HepG2 (cell line): ENCODE measurements around the gene MLXIPL. TPM values are rescaled to one million over a fixed set of nuclear protein-coding genes. Genes with fewer than 3 reads are reported as not detected.
"Not testable (repeated sequence)": the region's sequence is repeated elsewhere in the genome, so short reads cannot be mapped to it uniquely, and the experiment has no call there.

Source experiments
- ATAC-seq: fragments of 200-7000 bp; cut with Tn5 transposase; 3 replicates; pipeline ENCODE4 v1.9.1; 2020; ENCODE audit warnings: mild to moderate bottlenecking, moderate library complexity
- BruUV-seq: library from RNA; stranded (reverse); fragments of 400-500 nt; replicated peaks from 2 replicates; lab custom pipeline; 2021; lab: Mats Ljungman, UMichigan
- CTCF ChIA-PET: fragments of 300-600 bp; formaldehyde crosslinking; extraction: SDS; loops from one replicate; lab custom pipeline; 2021; ENCODE audit warnings: low total read pairs, inconsistent platforms, low intra/inter-chr PET ratio; lab: Yijun Ruan, JAX
- POLR2A ChIA-PET: fragments of 350-600 bp; sonication (Branson Sonifier 250); formaldehyde crosslinking; loops from one replicate; lab custom pipeline; 2020; ENCODE audit warnings: antibody characterized with exemption, inconsistent platforms; lab: Yijun Ruan, JAX
- DNase-seq: peaks from one replicate; pipeline ENCODE4 v3.0.0-alpha.2; 2015; ENCODE audit warnings: low spot score
- FAIRE-seq: peaks from 3 replicates; lab custom pipeline; 2011; peaks lifted over from hg19 to GRCh38; lab: Jason Lieb, UNC
- H2AFZ ChIP-seq: one replicate; pipeline ENCODE4 v1.6.1; 2011; ENCODE audit warnings: low read length, inconsistent platforms
- H3K27ac ChIP-seq: fragments of 300-600 bp; 3 replicates; pipeline ENCODE4 v1.8.0; 2011; ENCODE audit warnings: mixed run types, mild to moderate bottlenecking, mixed read lengths, low read length, inconsistent platforms; ENCODE audit not compliant: insufficient read depth; ENCODE audit errors: extremely low read length
- H3K27me3 ChIP-seq, 2 experiments: fragments of 200-600 bp in 1 of 2; 2 replicates in 1 of 2; 3 replicates in 1 of 2; pipeline versions ENCODE4 v1.6.0 to v1.8.0; 2011; ENCODE audit warnings: low read length in 2 of 2, mild to moderate bottlenecking in 2 of 2, moderate library complexity in 2 of 2, inconsistent platforms in 1 of 2; ENCODE audit not compliant: insufficient read depth in 2 of 2, control insufficient read depth in 1 of 2
- H3K36me3 ChIP-seq, 2 experiments: fragments of 200-600 bp in 1 of 2; replicated peaks in 1 of 2; 2 replicates in 1 of 2; 3 replicates in 1 of 2; pipeline versions ENCODE4 v1.5.1 to v1.8.0; 2011; ENCODE audit warnings: low read length in 2 of 2, inconsistent platforms in 1 of 2; ENCODE audit not compliant: insufficient read depth in 2 of 2, control insufficient read depth in 1 of 2
- H3K4me1 ChIP-seq: 2 replicates; pipeline ENCODE4 v1.5.1; 2012; ENCODE audit warnings: low read length, inconsistent platforms; ENCODE audit not compliant: insufficient read depth
- H3K4me2 ChIP-seq: 2 replicates; pipeline ENCODE4 v1.6.0; 2011; ENCODE audit warnings: low read depth, low read length, inconsistent platforms
- H3K4me3 ChIP-seq, 3 experiments: fragments of 200-600 bp in 1 of 3; sonication (generic), shearing (Covaris generic) in 1 of 3; replicated peaks in 1 of 3; 2 replicates each; pipeline ENCODE4 v1.5.1; 2011 to 2016; ENCODE audit warnings: low read length in 3 of 3, inconsistent platforms in 2 of 3, low read depth in 2 of 3, mild to moderate bottlenecking in 2 of 3, control low read depth in 1 of 3, mixed read lengths in 1 of 3; ENCODE audit not compliant: insufficient read depth in 1 of 3
- H3K79me2 ChIP-seq: one replicate; pipeline ENCODE4 v1.6.1; 2011; ENCODE audit warnings: low read length, inconsistent platforms; ENCODE audit not compliant: insufficient read depth
- H3K9ac ChIP-seq: 2 replicates; pipeline ENCODE4 v1.6.0; 2011; ENCODE audit warnings: mild to moderate bottlenecking, low read depth, low read length, inconsistent platforms; ENCODE audit not compliant: insufficient read depth
- H3K9me3 ChIP-seq: 2 replicates; pipeline ENCODE4 v1.5.1; 2012; ENCODE audit warnings: mild to moderate bottlenecking, low read length
- H4K20me1 ChIP-seq: 2 replicates; pipeline ENCODE4 v1.6.0; 2011; ENCODE audit warnings: inconsistent platforms, mild to moderate bottlenecking, low read length, moderate library complexity; ENCODE audit not compliant: insufficient read depth
- CHD4 ChIP-seq: fragments of 200-600 bp; sonication (generic); IDR thresholded peaks from 2 replicates; pipeline ENCODE4 v1.7.0; 2017; ENCODE audit warnings: mild to moderate bottlenecking, low read length, borderline replicate concordance
- FLYWCH1 ChIP-seq: sonication (generic); formaldehyde crosslinking; IDR thresholded peaks from 2 replicates; pipeline ENCODE4 v1.8.1; 2023; ENCODE audit warnings: mild to moderate bottlenecking, missing genetic modification reagents
- HDAC2 ChIP-seq: sonication (generic); formaldehyde crosslinking; IDR thresholded peaks from 2 replicates; pipeline ENCODE4 v1.4.0; 2020; ENCODE audit warnings: missing genetic modification reagents
- HNRNPH1 ChIP-seq: fragments of 200-400 bp; formaldehyde crosslinking; optimal IDR thresholded peaks from 2 replicates; pipeline ENCODE3; 2017; ENCODE audit warnings: mild to moderate bottlenecking, low read depth, low read length
- JARID2 ChIP-seq: sonication (generic); formaldehyde crosslinking; IDR thresholded peaks from 2 replicates; pipeline ENCODE4 v1.8.1; 2023; ENCODE audit warnings: missing genetic modification reagents, inconsistent platforms; ENCODE audit not compliant: insufficient replicate concordance
- KDM1A ChIP-seq: IDR thresholded peaks from 2 replicates; pipeline ENCODE4 v1.6.1; 2016; ENCODE audit warnings: missing compliant biosample characterization
- NR2F6 ChIP-seq, 2 experiments: IDR thresholded peaks; 2 replicates each; pipeline ENCODE4 v1.6.1; 2016; ENCODE audit warnings: antibody characterized with exemption in 1 of 2, mild to moderate bottlenecking in 1 of 2
- PCBP2 ChIP-seq: fragments of 200-400 bp; formaldehyde crosslinking; optimal IDR thresholded peaks from 2 replicates; pipeline ENCODE3; 2018; ENCODE audit warnings: low read length, low read depth; ENCODE audit not compliant: poor library complexity, severe bottlenecking
- RXRA ChIP-seq: sonication (generic); formaldehyde crosslinking; IDR thresholded peaks from 2 replicates; pipeline ENCODE4 v1.5.1; 2020; ENCODE audit warnings: missing genetic modification reagents
- SNAPC2 ChIP-seq: sonication (generic); formaldehyde crosslinking; IDR thresholded peaks from 2 replicates; pipeline ENCODE4 v1.8.1; 2022; ENCODE audit warnings: mild to moderate bottlenecking, missing genetic modification reagents
- TEAD2 ChIP-seq: sonication (generic); formaldehyde crosslinking; IDR thresholded peaks from 2 replicates; pipeline ENCODE4 v1.9.0; 2021; ENCODE audit warnings: missing genetic modification reagents
- ZMYM3 ChIP-seq: sonication (generic); formaldehyde crosslinking; IDR thresholded peaks from 2 replicates; pipeline ENCODE4 v1.5.1; 2020; ENCODE audit warnings: mild to moderate bottlenecking, missing genetic modification reagents
- ZNF331 ChIP-seq: sonication (generic); formaldehyde crosslinking; IDR thresholded peaks from 2 replicates; pipeline ENCODE4 v1.4.0; 2020; ENCODE audit warnings: missing genetic modification reagents
- ZNF354B ChIP-seq: sonication (generic); formaldehyde crosslinking; IDR thresholded peaks from 2 replicates; pipeline ENCODE4 v1.8.0; 2022; ENCODE audit warnings: mild to moderate bottlenecking, missing genetic modification reagents
- ZNF564 ChIP-seq: sonication (generic); formaldehyde crosslinking; IDR thresholded peaks from 2 replicates; pipeline ENCODE4 v1.8.1; 2023; ENCODE audit warnings: mild to moderate bottlenecking, missing genetic modification reagents
- ZNF724P ChIP-seq: sonication (generic); formaldehyde crosslinking; IDR thresholded peaks from 2 replicates; pipeline ENCODE4 v1.8.0; 2022; ENCODE audit warnings: missing genetic modification reagents, borderline replicate concordance
- ZNF768 ChIP-seq: sonication (generic); formaldehyde crosslinking; IDR thresholded peaks from 2 replicates; pipeline ENCODE4 v1.4.0; 2020; ENCODE audit warnings: missing genetic modification reagents
- ZNF878 ChIP-seq: sonication (generic); formaldehyde crosslinking; IDR thresholded peaks from 2 replicates; pipeline ENCODE4 v1.8.1; 2023; ENCODE audit warnings: mild to moderate bottlenecking, missing genetic modification reagents, moderate library complexity
- WGBS: methylation state at CpG from one replicate; pipeline ENCODE4 v1.1.6; 2017; ENCODE audit warnings: low lambda C conversion rate; 5-methylcytosine and 5-hydroxymethylcytosine counted together
- in situ Hi-C: cut with HindIII; loops from 2 replicates; pipeline ENCODE4 v1.10.0; 2017; ENCODE audit warnings: low pct_unique_long_range_greater_than_20kb; ENCODE audit not compliant: extremely low pct_ligation_motif_present
- intact Hi-C: fragments of 100-400 bp; cut with micrococcal nuclease; formaldehyde crosslinking; loops from one replicate; pipeline ENCODE4 v1.10.0; 2022; ENCODE audit not compliant: unreplicated experiment
- polyA plus RNA-seq, 8 experiments: library from polyadenylated mRNA; depleted of rRNA in 3 of 8; stranded (reverse) in 7 of 8; unstranded in 1 of 8; fragments of >200 nt; fragmentation: Illumina TruSeq in 4 of 8; extraction: Trizol in 4 of 8; gene quantifications; 2 replicates each; pipeline versions ENCODE4 v1.2.1 to v1.2.3, GENCODE V29; 2011 to 2016; ENCODE audit warnings: low read depth in 4 of 8, missing spikeins in 1 of 8, mixed read lengths in 1 of 8; ENCODE audit not compliant: insufficient read depth in 1 of 8
- total RNA-seq, 5 experiments: library from RNA; depleted of rRNA; stranded (reverse); fragments of >200 nt; fragmentation: Illumina TruSeq; extraction: Trizol; gene quantifications; 2 replicates each; pipeline ENCODE4 v1.2.3, GENCODE V29; 2016; ENCODE audit warnings: low read depth in 1 of 5
- TF ChIP-seq, protein P1 (sequence below): sonication (generic); formaldehyde crosslinking; IDR thresholded peaks from 2 replicates; pipeline ENCODE4 v1.4.0; 2020; ENCODE audit warnings: missing genetic modification reagents

The MLXIPL gene
- total and polyA plus RNA-seq, 2 of the 13 experiments (the other 11 are each of a cell fraction or from before 2014, with no cell fraction given), result 51.6 to 60.1 TPM

DNA sequence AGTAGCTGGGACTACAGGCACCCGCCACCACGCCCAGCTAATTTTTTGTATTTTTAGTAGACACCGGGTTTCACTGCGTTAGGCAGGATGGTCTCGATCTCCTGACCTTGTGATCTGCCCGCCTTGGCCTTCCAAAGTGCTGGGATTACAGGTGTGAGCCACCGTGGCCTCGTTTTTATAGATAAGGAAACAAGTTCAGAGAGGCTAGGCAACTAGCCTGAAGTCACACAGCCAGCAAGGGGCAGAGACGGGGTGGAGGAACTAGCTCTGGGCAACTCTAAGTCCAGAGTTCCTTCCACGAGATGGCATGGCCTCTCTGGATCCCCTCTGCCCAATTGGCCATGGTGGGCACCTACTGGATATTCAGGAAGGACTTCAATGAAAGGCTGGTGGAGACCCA, 9.4 kb downstream of the MLXIPL start:
- peak overlapping the region; percentile 76 for H3K27ac ChIP-seq

DNA sequence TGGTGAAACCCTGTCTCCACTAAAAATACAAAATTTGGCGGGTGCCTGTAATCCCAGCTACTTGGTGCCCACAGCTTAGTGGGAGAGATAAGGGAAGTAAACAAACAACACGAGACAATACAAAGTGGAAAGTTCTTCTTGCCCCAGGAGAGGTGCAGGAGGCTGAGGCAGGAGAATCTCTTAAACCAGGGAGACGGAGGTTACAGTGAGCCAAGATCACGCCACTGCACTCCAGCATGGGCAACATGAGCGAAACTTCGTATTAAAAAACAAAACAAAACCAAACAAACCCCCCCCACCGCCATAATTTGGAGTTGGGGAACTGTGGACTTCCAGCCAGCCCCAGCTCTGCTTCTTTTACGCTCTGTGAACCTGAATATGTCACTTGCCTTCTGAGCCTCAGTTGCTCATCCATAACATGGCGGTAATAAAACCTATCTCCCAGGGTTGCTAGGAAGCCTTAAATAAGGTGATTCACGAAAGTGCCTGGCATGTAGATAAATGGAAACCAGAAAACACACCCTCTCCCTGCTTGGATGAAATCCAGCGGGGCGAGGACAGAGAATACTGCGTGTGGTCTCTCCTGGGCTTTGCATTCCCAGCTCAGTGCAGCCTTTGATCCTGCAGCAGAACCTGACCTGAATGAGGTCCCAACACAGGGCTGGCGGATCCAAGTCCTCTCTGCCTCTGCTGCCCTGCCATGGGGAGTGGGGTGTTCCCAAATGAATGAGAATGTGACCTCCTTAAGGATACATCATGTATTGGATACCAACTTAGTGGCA, 10.2 kb downstream of the MLXIPL start:
- Histone ChIP-seq H3K27me3 (no peaks in the 10 kb centered on the region), H3K9ac (peak overlapping the region; percentile 27), H3K4me3 (peak overlapping the region in 1 of 3 experiments; percentile 0; a peak in 2 of 6 replicates), H4K20me1 (peaks cover 60% of the 10 kb centered on the region), H3K27ac (peak overlapping the region; percentile 76), H3K4me1 (peaks cover 100% of the 10 kb centered on the region), H3K9me3 (no peaks in the 10 kb centered on the region), H2AFZ (no peak overlapping the region), H3K4me2 (peak overlapping the region; percentile 45), H3K79me2 (peaks cover 30% of the 10 kb centered on the region), H3K36me3 (peaks cover 16 to 60% of the 10 kb centered on the region in 2 experiments)
- peak; percentile 32 for ATAC-seq
- DNase-seq, result peak; percentile 74
- intact Hi-C loops (loop anchor here (2.0 to 5.0 kb wide), 2 partner anchors 51 to 113 kb away; no protein-coding TSS in a partner anchor), in situ Hi-C loops (loop anchor here (5.0 kb wide), 1 partner anchor 53 kb away; the partner anchor contains the start of gene VPS37D)
- BruUV-seq, result TSS peak; percentile 30
- 56% methylated on average over 13 of the region's 14 CpGs for WGBS
- peak; percentile 61 for FAIRE-seq
- ChIA-PET CTCF (no interaction called here), POLR2A (interaction anchor here (0.9 to 19.7 kb wide), 6 partner anchors 5 to 120 kb away, joined by 3 to 416 read pairs (median 9); partner anchors contain the start of gene MLXIPL)
- TF ChIP-seq ZNF354B (CRISPR knock-in tag) (no peak), PCBP2 (no peak), RXRA (CRISPR knock-in tag) (no peak; the same call in 1 of the 2 replicates), ZNF878 (0 out of 2 replicates have a peak, but pooled peaks have one; percentile 18), ZNF564 (CRISPR knock-in tag) (no peak), HNRNPH1 (no peak), HDAC2 (CRISPR knock-in tag) (peak; percentile 23; the same call in 1 of the 2 replicates), TEAD2 (CRISPR knock-in tag) (no peak), JARID2 (CRISPR knock-in tag) (no peak), ZNF331 (CRISPR knock-in tag) (no peak), SNAPC2 (no peak), FLYWCH1 (CRISPR knock-in tag) (no peak), NR2F6 (IDR thresholded peaks at IDR 0.05) (no peak), NR2F6 (CRISPR knock-in tag; IDR thresholded peaks at IDR 0.05) (peak; percentile 47; the same call in 1 of the 2 replicates)
- TF ChIP-seq, protein P1, sequence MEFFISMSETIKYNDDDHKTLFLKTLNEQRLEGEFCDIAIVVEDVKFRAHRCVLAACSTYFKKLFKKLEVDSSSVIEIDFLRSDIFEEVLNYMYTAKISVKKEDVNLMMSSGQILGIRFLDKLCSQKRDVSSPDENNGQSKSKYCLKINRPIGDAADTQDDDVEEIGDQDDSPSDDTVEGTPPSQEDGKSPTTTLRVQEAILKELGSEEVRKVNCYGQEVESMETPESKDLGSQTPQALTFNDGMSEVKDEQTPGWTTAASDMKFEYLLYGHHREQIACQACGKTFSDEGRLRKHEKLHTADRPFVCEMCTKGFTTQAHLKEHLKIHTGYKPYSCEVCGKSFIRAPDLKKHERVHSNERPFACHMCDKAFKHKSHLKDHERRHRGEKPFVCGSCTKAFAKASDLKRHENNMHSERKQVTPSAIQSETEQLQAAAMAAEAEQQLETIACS, result no peak

More for the DNA sequence above, 9.4 kb downstream of the MLXIPL start:
- not testable (repeated sequence) for H3K9ac ChIP-seq, BruUV-seq, H3K4me3 ChIP-seq, H3K27me3 ChIP-seq, H2AFZ ChIP-seq, DNase-seq, H3K9me3 ChIP-seq, ATAC-seq, FAIRE-seq
- H3K4me1 ChIP-seq, result peaks cover 100% of the 10 kb centered on the region
- H3K4me2 ChIP-seq, result 0 out of 2 replicates have a peak overlapping the region, but pooled peaks have one; percentile 25
- peaks cover 58% of the 10 kb centered on the region for H4K20me1 ChIP-seq
- intact Hi-C loops, result loop anchor here (5.0 kb wide), 1 partner anchor 112 kb away; no protein-coding TSS in a partner anchor
- ChIA-PET CTCF (interaction anchor here (0.6 kb wide), 1 partner anchor 44 kb away, joined by 3 read pairs; no protein-coding TSS in a partner anchor), POLR2A (interaction anchor here (13.2 to 19.7 kb wide), 2 partner anchors 4 to 9 kb away, joined by 416 read pairs; partner anchors contain the start of gene MLXIPL)
- H3K79me2 ChIP-seq, result peaks cover 28% of the 10 kb centered on the region
- H3K36me3 ChIP-seq, result peaks cover 12 to 52% of the 10 kb centered on the region in 2 experiments
- in situ Hi-C loops, result loop anchor here (5.0 kb wide), 1 partner anchor 52 kb away; the partner anchor contains the start of gene VPS37D
- TF ChIP-seq ZNF768, result peak; percentile 99
- 0 out of 2 replicates have a peak, but pooled peaks have one; percentile 24 for TF ChIP-seq ZNF724P
- peak; percentile 36; the same call in 1 of the 2 replicates for TF ChIP-seq KDM1A (CRISPR knock-in tag)
- TF ChIP-seq CHD4, result 0 out of 2 replicates have a peak, but pooled peaks have one; percentile 20
- TF ChIP-seq ZMYM3 (CRISPR knock-in tag), result peak; percentile 83
- WGBS, result 77% methylated on average over 9 of the region's 10 CpGs
